IMR-90 (cell line): ENCODE measurements around the gene NPPB. TPM values are rescaled to one million over a fixed set of nuclear protein-coding genes. Genes with fewer than 3 reads are reported as not detected.

ENCODE experiments used
- ATAC-seq: fragments of 200-7000 bp; cut with Tn5 transposase; 2 replicates; pipeline ENCODE4 v1.9.1; 2020; ENCODE audit warnings: low read depth, mild to moderate bottlenecking, moderate library complexity
- BruUV-seq: library from RNA; stranded (reverse); fragments of 400-500 nt; replicated peaks from 2 replicates; lab custom pipeline; 2021; lab: Mats Ljungman, UMichigan
- CTCF ChIA-PET: fragments of 300-600 bp; formaldehyde crosslinking; extraction: SDS; loops from one replicate; lab custom pipeline; 2021; ENCODE audit warnings: antibody characterized with exemption; lab: Yijun Ruan, JAX
- POLR2A ChIA-PET: fragments of 300-600 bp; sonication (Branson Sonifier 250); formaldehyde crosslinking; loops from one replicate; lab custom pipeline; 2022; ENCODE audit warnings: antibody characterized with exemption; ENCODE audit not compliant: unreplicated experiment; lab: Charles Lee
- DNase-seq: peaks from one replicate; pipeline ENCODE4 v3.0.0; 2013
- H2AFZ ChIP-seq: replicated peaks from 2 replicates; pipeline ENCODE3; 2013; ENCODE audit warnings: low read length, mild to moderate bottlenecking; ENCODE audit not compliant: poor library complexity
- H2AK5ac ChIP-seq: 2 replicates; pipeline ENCODE4 v1.6.1; 2013; ENCODE audit warnings: low read depth, low read length, inconsistent platforms
- H2AK9ac ChIP-seq: replicated peaks from 2 replicates; pipeline ENCODE3; 2013; ENCODE audit warnings: mild to moderate bottlenecking, low read depth, low read length, moderate library complexity; ENCODE audit not compliant: poor library complexity
- H2BK120ac ChIP-seq: 2 replicates; pipeline ENCODE4 v1.6.1; 2013; ENCODE audit warnings: low read depth, low read length, inconsistent platforms
- H2BK15ac ChIP-seq: 3 replicates; pipeline ENCODE4 v1.6.1; 2013; ENCODE audit warnings: low read depth, low read length, inconsistent platforms
- H2BK20ac ChIP-seq: 2 replicates; pipeline ENCODE4 v1.6.1; 2013; ENCODE audit warnings: low read depth, mild to moderate bottlenecking, inconsistent platforms, low read length, moderate library complexity
- H2BK5ac ChIP-seq: 2 replicates; pipeline ENCODE4 v1.6.1; 2013; ENCODE audit warnings: mild to moderate bottlenecking, low read depth, low read length, inconsistent platforms; ENCODE audit not compliant: poor library complexity, severe bottlenecking
- H3K14ac ChIP-seq: replicated peaks from 2 replicates; pipeline ENCODE4 v1.6.1; 2013; ENCODE audit warnings: low read depth, low read length, inconsistent platforms
- H3K18ac ChIP-seq: 2 replicates; pipeline ENCODE4 v1.6.1; 2013; ENCODE audit warnings: low read depth, low read length, control low read depth
- H3K23ac ChIP-seq: 2 replicates; pipeline ENCODE4 v1.6.1; 2013; ENCODE audit warnings: low read depth, low read length, inconsistent platforms
- H3K27ac ChIP-seq: 2 replicates; pipeline ENCODE4 v1.5.1; 2013; ENCODE audit warnings: mild to moderate bottlenecking, control low read depth, low read length; ENCODE audit not compliant: insufficient read depth
- H3K27me3 ChIP-seq: 2 replicates; pipeline ENCODE4 v1.6.1; 2013; ENCODE audit warnings: low read length; ENCODE audit not compliant: control insufficient read depth, insufficient read depth
- H3K36me3 ChIP-seq: 2 replicates; pipeline ENCODE4 v1.6.1; 2013; ENCODE audit warnings: low read length, mixed read lengths; ENCODE audit not compliant: control insufficient read depth, insufficient read depth
- H3K4ac ChIP-seq: 2 replicates; pipeline ENCODE4 v1.6.1; 2013; ENCODE audit warnings: low read depth, low read length, inconsistent platforms
- H3K4me1 ChIP-seq: 2 replicates; pipeline ENCODE4 v1.6.1; 2013; ENCODE audit warnings: low read length, mixed read lengths; ENCODE audit not compliant: control insufficient read depth, insufficient read depth
- H3K4me2 ChIP-seq: 2 replicates; pipeline ENCODE4 v1.6.1; 2013; ENCODE audit warnings: low read depth, mild to moderate bottlenecking, control low read depth, low read length, moderate library complexity
- H3K4me3 ChIP-seq: 2 replicates; pipeline ENCODE4 v1.5.1; 2013; ENCODE audit warnings: low read depth, mild to moderate bottlenecking, control low read depth, low read length, moderate library complexity; ENCODE audit not compliant: insufficient read depth
- H3K56ac ChIP-seq: 2 replicates; pipeline ENCODE4 v1.6.1; 2013; ENCODE audit warnings: low read length, inconsistent platforms; ENCODE audit not compliant: insufficient read depth; ENCODE audit errors: extremely low read depth
- H3K79me1 ChIP-seq, 2 experiments: 2 replicates each; pipeline ENCODE4 v1.6.1; 2013; ENCODE audit warnings: low read length in 2 of 2, inconsistent platforms in 1 of 2, low read depth in 1 of 2
- H3K9ac ChIP-seq: 2 replicates; pipeline ENCODE4 v1.6.1; 2013; ENCODE audit warnings: low read depth, low read length, control low read depth
- H3K9me1 ChIP-seq: 2 replicates; pipeline ENCODE4 v1.6.1; 2013; ENCODE audit warnings: low read length, inconsistent platforms; ENCODE audit not compliant: insufficient read depth
- H3K9me3 ChIP-seq: 2 replicates; pipeline ENCODE4 v1.6.1; 2013; ENCODE audit warnings: low read length; ENCODE audit not compliant: control insufficient read depth, insufficient read depth
- H4K20me1 ChIP-seq: 2 replicates; pipeline ENCODE4 v1.6.1; 2013; ENCODE audit warnings: low read length, inconsistent platforms; ENCODE audit not compliant: insufficient read depth
- H4K5ac ChIP-seq: 2 replicates; pipeline ENCODE4 v1.6.1; 2013; ENCODE audit warnings: mild to moderate bottlenecking, low read depth, low read length, control low read depth
- H4K8ac ChIP-seq, 2 experiments: 2 replicates each; pipeline ENCODE4 v1.6.1; 2013; ENCODE audit warnings: low read depth in 2 of 2, low read length in 2 of 2, control low read depth in 1 of 2, inconsistent platforms in 1 of 2
- H4K91ac ChIP-seq: 2 replicates; pipeline ENCODE4 v1.6.1; 2013; ENCODE audit warnings: low read depth, low read length, inconsistent platforms; ENCODE audit not compliant: insufficient read depth
- BHLHE40 ChIP-seq: fragments of 150-350 bp; IDR thresholded peaks from 2 replicates; pipeline ENCODE4 v1.6.1; 2016; ENCODE audit warnings: mild to moderate bottlenecking, low read depth, low read length
- CEBPB ChIP-seq: IDR thresholded peaks from 2 replicates; pipeline ENCODE4 v1.6.1; 2012; ENCODE audit warnings: low read depth, low read length, improper control_type of control experiment
- CTCF ChIP-seq: conservative IDR thresholded peaks from 2 replicates; pipeline ENCODE4 v1.5.1; 2012; ENCODE audit warnings: mild to moderate bottlenecking, low read depth, low read length, improper control_type of control experiment
- ELK1 ChIP-seq: fragments of 150-350 bp; IDR thresholded peaks from 2 replicates; pipeline ENCODE4 v1.6.1; 2016; ENCODE audit warnings: low read depth, mild to moderate bottlenecking, low read length, moderate library complexity, borderline replicate concordance
- MAFK ChIP-seq: IDR thresholded peaks from 2 replicates; pipeline ENCODE4 v1.6.1; 2012; ENCODE audit warnings: low read depth, low read length, improper control_type of control experiment
- MAZ ChIP-seq: IDR thresholded peaks from 2 replicates; pipeline ENCODE4 v1.6.1; 2012; ENCODE audit warnings: low read depth, mild to moderate bottlenecking, low read length, improper control_type of control experiment, moderate library complexity, borderline replicate concordance
- MXI1 ChIP-seq: IDR thresholded peaks from 2 replicates; pipeline ENCODE4 v1.6.1; 2012; ENCODE audit warnings: low read depth, mild to moderate bottlenecking, low read length, moderate library complexity, borderline replicate concordance
- NFE2L2 ChIP-seq: fragments of 150-350 bp; IDR thresholded peaks from 2 replicates; pipeline ENCODE4 v1.6.1; 2016; ENCODE audit warnings: low read depth, mild to moderate bottlenecking, low read length
- POLR2A ChIP-seq: IDR thresholded peaks from 2 replicates; pipeline ENCODE4 v1.6.1; 2012; ENCODE audit warnings: mild to moderate bottlenecking, low read depth, low read length
- RAD21 ChIP-seq: IDR thresholded peaks from 2 replicates; pipeline ENCODE4 v1.6.1; 2012; ENCODE audit warnings: low read length, improper control_type of control experiment
- RFX5 ChIP-seq: IDR thresholded peaks from 2 replicates; pipeline ENCODE4 v1.8.0; 2012; ENCODE audit warnings: low read depth, mild to moderate bottlenecking, low read length, moderate library complexity
- SMC3 ChIP-seq: fragments of 150-350 bp; IDR thresholded peaks from 2 replicates; pipeline ENCODE4 v1.6.1; 2016; ENCODE audit warnings: low read depth, mild to moderate bottlenecking, antibody characterized with exemption, low read length, moderate library complexity
- USF2 ChIP-seq: fragments of 150-350 bp; IDR thresholded peaks from 2 replicates; pipeline ENCODE4 v1.6.1; 2017; ENCODE audit warnings: mild to moderate bottlenecking, antibody characterized with exemption, low read length, low read depth
- WGBS, 2 experiments: methylation state at CpG; one replicate each; pipeline versions ENCODE4 v1.1.5 to v1.1.7; 2013; ENCODE audit warnings: missing lambda C conversion rate in 2 of 2; ENCODE audit not compliant: insufficient read length in 1 of 2; ENCODE audit errors: extremely low coverage in 2 of 2; 5-methylcytosine and 5-hydroxymethylcytosine counted together
- dilution Hi-C: fragments of 300-500 bp; cut with HindIII; formaldehyde crosslinking; loops from one replicate; pipeline ENCODE4 v1.14.3; 2018; ENCODE audit warnings: low sequenced_read_pairs; ENCODE audit not compliant: unreplicated experiment
- in situ Hi-C: fragments of 300-500 bp; cut with MboI; formaldehyde crosslinking; loops from 3 replicates; pipeline ENCODE4 v1.14.3; 2019; ENCODE audit warnings: low sequenced_read_pairs, inconsistent platforms, mixed read lengths
- intact Hi-C: fragments of 100-400 bp; cut with micrococcal nuclease; formaldehyde crosslinking; loops from 2 replicates; pipeline ENCODE4 v1.10.0; 2022
- polyA plus RNA-seq, 3 experiments: library from polyadenylated mRNA; depleted of rRNA; stranded (reverse); fragments of >200 nt; gene quantifications; 2 replicates each; pipeline ENCODE4 v1.2.3, GENCODE V29; 2012; ENCODE audit warnings: low replicate concordance in 1 of 3
- total RNA-seq: library from RNA; depleted of rRNA; stranded (reverse); fragments of >200 nt; gene quantifications from 2 replicates; pipeline ENCODE4 v1.2.3, GENCODE V29; 2012

The NPPB gene
- total and polyA plus RNA-seq, 2 of the 4 experiments (the other 2 are of a cell fraction) = not detected

GRCh38 chr1:11845641-11846335 is 13.0 kb downstream of the NPPB start:
- Histone ChIP-seq H3K79me1 (no peaks in the 10 kb centered on the region), H2BK20ac (no peak overlapping the region), H3K4me3 (no peak overlapping the region), H3K9ac (no peak overlapping the region), H2AK9ac (no peak overlapping the region), H3K36me3 (peaks cover 35% of the 10 kb centered on the region), H3K4me1 (peaks cover 5% of the 10 kb centered on the region; the same call in 1 of the 2 replicates), H3K9me3 (no peaks in the 10 kb centered on the region), H3K23ac (no peak overlapping the region), H3K27me3 (no peaks in the 10 kb centered on the region; the same call in 1 of the 2 replicates), H3K27ac (no peak overlapping the region), H4K91ac (no peak overlapping the region), H3K18ac (no peak overlapping the region), H3K14ac (no peak overlapping the region), H2AFZ (no peak overlapping the region), H3K4me2 (no peak overlapping the region), H2BK5ac (no peak overlapping the region), H2BK120ac (no peak overlapping the region), H4K20me1 (peaks cover 17% of the 10 kb centered on the region; the same call in 1 of the 2 replicates), H2AK5ac (no peak overlapping the region), H3K4ac (no peak overlapping the region), H4K8ac (no peak overlapping the region), H3K9me1 (peaks cover 11% of the 10 kb centered on the region; the same call in 1 of the 2 replicates), H3K56ac (no peak overlapping the region), H4K5ac (no peak overlapping the region), H2BK15ac (no peak overlapping the region)
- POLR2A ChIA-PET = no interaction called here
- TF ChIP-seq MXI1 (no peak), RFX5 (no peak), ELK1 (no peak), RAD21 (no peak), SMC3 (no peak), MAFK (no peak), CEBPB (no peak), POLR2A (no peak), USF2 (no peak), CTCF (no peak), MAZ (no peak), BHLHE40 (no peak), NFE2L2 (no peak)
- dilution Hi-C loops = no loop called here
- no TSS peak for BruUV-seq
- ATAC-seq (no peak), DNase-seq (peak; percentile 24)
- in situ Hi-C loops = no loop called here
- CTCF ChIA-PET = no interaction called here
- no CpG with 5 or more reads among the region's 5 CpGs for WGBS, 2 experiments
- intact Hi-C loops = no loop called here
